H1 (cell line): ENCODE results near the gene GPD1. TPM values are rescaled to one million over a fixed set of nuclear protein-coding genes. Genes with fewer than 3 reads are reported as not detected.

Experiments used
- CTCF ChIA-PET: fragments of 300-600 bp; sonication (Branson Sonifier 250); formaldehyde crosslinking; loops from one replicate; lab custom pipeline; 2021; ENCODE audit not compliant: partially characterized antibody; lab: Charles Lee
- POLR2A ChIA-PET: fragments of 300-600 bp; sonication (Branson Sonifier 250); formaldehyde crosslinking; loops from one replicate; lab custom pipeline; 2021; ENCODE audit warnings: inconsistent platforms; ENCODE audit not compliant: partially characterized antibody; lab: Charles Lee
- DNase-seq, 2 experiments: peaks; one replicate each; pipeline versions ENCODE4 v3.0.0 to v3.0.0-alpha.2; 2010 to 2022; ENCODE audit warnings: low spot score in 2 of 2, low read depth in 1 of 2, mixed read lengths in 1 of 2
- FAIRE-seq: peaks from 2 replicates; lab custom pipeline; 2011; peaks lifted over from hg19 to GRCh38; lab: Jason Lieb, UNC
- H2AFZ ChIP-seq: 2 replicates; pipeline ENCODE4 v1.8.1; 2012; ENCODE audit warnings: low read length, inconsistent platforms
- H2AK5ac ChIP-seq: 2 replicates; pipeline ENCODE4 v1.6.1; 2013; ENCODE audit warnings: low read depth, low read length
- H2BK120ac ChIP-seq: replicated peaks from 2 replicates; pipeline ENCODE3; 2013; ENCODE audit warnings: low read depth, low read length, inconsistent platforms
- H2BK12ac ChIP-seq: 2 replicates; pipeline ENCODE4 v1.6.1; 2013; ENCODE audit warnings: low read depth, low read length
- H2BK15ac ChIP-seq: 2 replicates; pipeline ENCODE4 v1.6.1; 2013; ENCODE audit warnings: low read length
- H2BK20ac ChIP-seq: 2 replicates; pipeline ENCODE4 v1.6.1; 2013; ENCODE audit warnings: low read length
- H2BK5ac ChIP-seq: 2 replicates; pipeline ENCODE4 v1.6.1; 2013; ENCODE audit warnings: low read depth, low read length
- H3K14ac ChIP-seq: 2 replicates; pipeline ENCODE4 v1.6.1; 2013; ENCODE audit warnings: inconsistent platforms; ENCODE audit not compliant: insufficient read length
- H3K18ac ChIP-seq: 2 replicates; pipeline ENCODE4 v1.6.1; 2013; ENCODE audit warnings: low read length; ENCODE audit errors: extremely low read depth
- H3K23ac ChIP-seq: 2 replicates; pipeline ENCODE4 v1.6.1; 2013; ENCODE audit warnings: inconsistent platforms; ENCODE audit not compliant: insufficient read length
- H3K23me2 ChIP-seq: 2 replicates; pipeline ENCODE4 v1.6.1; 2013; ENCODE audit warnings: low read depth, low read length
- H3K27ac ChIP-seq: 2 replicates; pipeline ENCODE4 v1.6.1; 2011; ENCODE audit warnings: low read depth, low read length, inconsistent platforms
- H3K27me3 ChIP-seq, 4 experiments: replicated peaks in 1 of 4; 1 replicate in 1 of 4; 2 replicates in 3 of 4; pipeline versions ENCODE4 v1.6.1 to v1.8.1; 2011 to 2013; ENCODE audit warnings: low read length in 3 of 4, mild to moderate bottlenecking in 3 of 4, inconsistent platforms in 2 of 4, mixed read lengths in 2 of 4, moderate library complexity in 1 of 4; ENCODE audit not compliant: control insufficient read depth in 3 of 4, insufficient read depth in 3 of 4; ENCODE audit errors: extremely low read depth in 1 of 4
- H3K36me3 ChIP-seq, 4 experiments: 2 replicates each; pipeline versions ENCODE4 v1.6.1 to v1.8.1; 2011 to 2013; ENCODE audit warnings: mild to moderate bottlenecking in 4 of 4, low read length in 3 of 4, moderate library complexity in 2 of 4, control low read depth in 1 of 4, inconsistent platforms in 1 of 4; ENCODE audit not compliant: insufficient read depth in 4 of 4, control insufficient read depth in 2 of 4
- H3K4ac ChIP-seq: replicated peaks from 2 replicates; pipeline ENCODE3; 2013; ENCODE audit warnings: low read length, low read depth, mixed read lengths, inconsistent platforms; ENCODE audit not compliant: insufficient read length
- H3K4me1 ChIP-seq, 4 experiments: replicated peaks in 1 of 4; 1 replicate in 1 of 4; 2 replicates in 3 of 4; pipeline versions ENCODE4 v1.6.1 to v1.8.1; 2011 to 2013; ENCODE audit warnings: low read length in 3 of 4, inconsistent platforms in 2 of 4, mixed read lengths in 1 of 4; ENCODE audit not compliant: insufficient read depth in 4 of 4, control insufficient read depth in 3 of 4
- H3K4me2 ChIP-seq, 2 experiments: 2 replicates each; pipeline versions ENCODE4 v1.6.1 to v1.8.1; 2011 to 2013; ENCODE audit warnings: low read depth in 2 of 2, low read length in 2 of 2, control low read depth in 1 of 2, inconsistent platforms in 1 of 2, mild to moderate bottlenecking in 1 of 2; ENCODE audit not compliant: insufficient read depth in 1 of 2
- H3K4me3 ChIP-seq, 4 experiments: fragments of 200-600, 300-600 bp in 1 of 4; sonication (generic), shearing (Covaris generic), sonication (Bioruptor Twin) in 1 of 4; 2 replicates each; pipeline versions ENCODE4 v1.5.1 to v1.8.1; 2011 to 2016; ENCODE audit warnings: low read length in 4 of 4, low read depth in 3 of 4, control low read depth in 2 of 4, inconsistent platforms in 2 of 4, mild to moderate bottlenecking in 2 of 4, mixed read lengths in 1 of 4, moderate library complexity in 1 of 4; ENCODE audit not compliant: insufficient read depth in 2 of 4; ENCODE audit errors: extremely low read depth in 1 of 4
- H3K56ac ChIP-seq: replicated peaks from 2 replicates; pipeline ENCODE3; 2013; ENCODE audit warnings: low read depth, mild to moderate bottlenecking, mixed read lengths, low read length, inconsistent platforms; ENCODE audit not compliant: insufficient read length
- H3K79me1 ChIP-seq: 2 replicates; pipeline ENCODE4 v1.6.1; 2013; ENCODE audit warnings: low read depth, low read length, control low read depth
- H3K79me2 ChIP-seq, 2 experiments: 2 replicates each; pipeline versions ENCODE4 v1.6.1 to v1.8.1; 2012 to 2013; ENCODE audit warnings: low read length in 2 of 2, mild to moderate bottlenecking in 2 of 2, inconsistent platforms in 1 of 2; ENCODE audit not compliant: insufficient read depth in 2 of 2, control insufficient read depth in 1 of 2
- H3K9ac ChIP-seq, 4 experiments: replicated peaks in 1 of 4; 1 replicate in 1 of 4; 2 replicates in 3 of 4; pipeline versions ENCODE4 v1.6.1 to v1.8.1; 2011 to 2013; ENCODE audit warnings: low read depth in 3 of 4, low read length in 3 of 4, control low read depth in 2 of 4, mild to moderate bottlenecking in 2 of 4, moderate library complexity in 2 of 4, inconsistent platforms in 1 of 4; ENCODE audit errors: extremely low read depth in 1 of 4
- H3K9me3 ChIP-seq, 2 experiments: 2 replicates each; pipeline versions ENCODE4 v1.6.1 to v1.8.1; 2012 to 2013; ENCODE audit warnings: mild to moderate bottlenecking in 2 of 2, moderate library complexity in 2 of 2, control low read depth in 1 of 2, inconsistent platforms in 1 of 2, low read depth in 1 of 2, low read length in 1 of 2, mixed read lengths in 1 of 2; ENCODE audit not compliant: insufficient read depth in 2 of 2
- H4K20me1 ChIP-seq, 2 experiments: replicated peaks in 1 of 2; 2 replicates each; pipeline versions ENCODE3 to v1.8.1; 2011 to 2013; ENCODE audit warnings: inconsistent platforms in 2 of 2, low read length in 2 of 2, mild to moderate bottlenecking in 1 of 2; ENCODE audit not compliant: insufficient read depth in 2 of 2, control insufficient read depth in 1 of 2
- H4K5ac ChIP-seq: 2 replicates; pipeline ENCODE4 v1.6.1; 2013; ENCODE audit warnings: low read length, low read depth, mixed read lengths, inconsistent platforms; ENCODE audit not compliant: insufficient read length
- H4K8ac ChIP-seq: 2 replicates; pipeline ENCODE4 v1.8.0; 2013; ENCODE audit warnings: mild to moderate bottlenecking, moderate library complexity, low read length, inconsistent platforms; ENCODE audit not compliant: insufficient read depth; ENCODE audit errors: extremely low read depth
- H4K91ac ChIP-seq: replicated peaks from 2 replicates; pipeline ENCODE3; 2013; ENCODE audit warnings: low read length, mixed read lengths, inconsistent platforms; ENCODE audit not compliant: insufficient read length
- BACH1 ChIP-seq: IDR thresholded peaks from 2 replicates; pipeline ENCODE4 v1.6.1; 2012; ENCODE audit warnings: low read length, improper control_type of control experiment
- BRCA1 ChIP-seq: IDR thresholded peaks from 2 replicates; pipeline ENCODE4 v1.6.1; 2012; ENCODE audit warnings: low read depth, low read length, improper control_type of control experiment
- CHD1 ChIP-seq: IDR thresholded peaks from 2 replicates; pipeline ENCODE4 v1.6.1; 2012; ENCODE audit warnings: low read depth, low read length, improper control_type of control experiment
- GABPA ChIP-seq: IDR thresholded peaks from 2 replicates; pipeline ENCODE4 v1.6.1; 2011; ENCODE audit warnings: mild to moderate bottlenecking, low read length, moderate library complexity, borderline replicate concordance; ENCODE audit not compliant: insufficient read depth
- MAFK ChIP-seq: IDR thresholded peaks from 2 replicates; pipeline ENCODE4 v1.6.1; 2012; ENCODE audit warnings: low read depth, mild to moderate bottlenecking, improper control_type of control experiment, low read length
- MAX ChIP-seq: IDR thresholded peaks from 2 replicates; pipeline ENCODE4 v1.6.1; 2012; ENCODE audit warnings: inconsistent platforms
- SIRT6 ChIP-seq: IDR thresholded peaks from one replicate; pipeline ENCODE4 v1.7.1; 2012; ENCODE audit warnings: low read length, inconsistent platforms
- SP4 ChIP-seq: IDR thresholded peaks from 2 replicates; pipeline ENCODE4 v1.6.1; 2012; ENCODE audit warnings: low read length, inconsistent platforms
- TAF1 ChIP-seq: IDR thresholded peaks from 2 replicates; pipeline ENCODE4 v1.6.1; 2011; ENCODE audit warnings: mild to moderate bottlenecking, low read depth, low read length
- WGBS, 2 experiments: shearing (Covaris generic) in 1 of 2; methylation state at CpG; one replicate each; pipeline versions ENCODE4 v1.1.6 to v1.1.7; 2013 to 2015; ENCODE audit warnings: low lambda C conversion rate in 2 of 2, mixed read lengths in 2 of 2, inconsistent platforms in 1 of 2, low coverage in 1 of 2, missing lambda C conversion rate in 1 of 2; ENCODE audit not compliant: insufficient replicate concordance in 2 of 2, insufficient coverage in 1 of 2, insufficient read length in 1 of 2; ENCODE audit errors: extremely low coverage in 1 of 2, missing lambda C conversion rate in 1 of 2; 5-methylcytosine and 5-hydroxymethylcytosine counted together
- polyA plus RNA-seq, 7 experiments: library from polyadenylated mRNA; depleted of rRNA in 3 of 7; stranded (reverse) in 5 of 7; unstranded in 2 of 7; fragments of >200 nt in 5 of 7; fragments of 200-250 nt in 2 of 7; gene quantifications; 1 replicate in 5 of 7; 2 replicates in 1 of 7; 4 replicates in 1 of 7; pipeline versions ENCODE4 v1.2.1 to v1.2.3, GENCODE V29; 2011 to 2013; ENCODE audit warnings: missing spikeins in 2 of 7, mixed read lengths in 2 of 7
- total RNA-seq: library from RNA; stranded (reverse); fragmentation: NEBNext Ultra II Directional; extraction: Animal tissue kit (Norgen Biotek cat#: 25700); gene quantifications from 2 replicates; pipeline ENCODE4 v1.2.1, GENCODE V29; 2021

Gene GPD1
- total and polyA plus RNA-seq, 2 of the 8 experiments (the other 6 are each of a cell fraction or from before 2014, with no cell fraction given) = 0.45 to 0.74 TPM

DNA sequence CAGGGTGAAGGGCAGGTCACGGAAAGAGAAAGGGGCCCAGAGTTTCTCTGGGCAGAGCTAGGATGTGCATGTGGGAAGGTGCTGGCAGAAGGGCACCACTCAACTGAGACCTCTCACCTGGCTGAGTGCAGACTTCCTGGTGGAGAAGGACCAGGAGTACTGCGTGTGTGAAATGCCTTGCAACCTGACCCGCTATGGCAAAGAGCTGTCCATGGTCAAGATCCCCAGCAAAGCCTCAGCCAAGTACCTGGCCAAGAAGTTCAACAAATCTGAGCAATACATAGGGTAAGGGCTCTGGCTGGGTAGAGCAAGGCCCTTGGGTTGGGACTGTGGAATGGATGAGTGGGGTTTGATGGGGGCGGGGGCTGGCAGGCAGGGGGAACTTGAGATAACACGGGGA lies 24.0 kb upstream of the GPD1 start:
- Histone ChIP-seq H4K20me1 (no peaks in the 10 kb centered on the region), H3K9me3 (no peaks in the 10 kb centered on the region), H2BK12ac (no peak overlapping the region), H3K4me3 (no peak overlapping the region), H3K36me3 (no peaks in the 10 kb centered on the region), H3K79me1 (no peaks in the 10 kb centered on the region), H3K23me2 (peaks cover 3% of the 10 kb centered on the region), H3K23ac (no peak overlapping the region), H2AFZ (no peak overlapping the region), H2BK5ac (no peak overlapping the region), H2BK120ac (no peak overlapping the region), H4K91ac (no peak overlapping the region), H2AK5ac (no peak overlapping the region), H3K14ac (no peak overlapping the region), H2BK20ac (no peak overlapping the region), H2BK15ac (no peak overlapping the region), H3K18ac (no peak overlapping the region), H3K4me1 (peaks cover 0 to 8% (median under 1%) of the 10 kb centered on the region in 4 experiments; a peak in 2 of 7 replicates), H4K8ac (no peak overlapping the region), H3K9ac (no peak overlapping the region), H4K5ac (no peak overlapping the region), H3K56ac (no peak overlapping the region), H3K27me3 (peaks cover 0 to 15% (median 9%) of the 10 kb centered on the region in 4 experiments; a peak in 5 of 7 replicates), H3K4ac (no peak overlapping the region), H3K79me2 (peaks cover 0 to 3% of the 10 kb centered on the region in 2 experiments; a peak in 1 of 4 replicates), H3K4me2 (no peak overlapping the region), H3K27ac (no peak overlapping the region)
- POLR2A ChIA-PET = interaction anchor here (1.6 to 1.7 kb wide), 3 partner anchors 8 to 87 kb away, joined by 4 to 6 read pairs (median 4); partner anchors contain the start of gene CERS5
- no peak for TF ChIP-seq BRCA1
- no peak for TF ChIP-seq MAFK
- no peak for TF ChIP-seq SP4
- no peak for TF ChIP-seq MAX
- no peak for TF ChIP-seq SIRT6
- no peak for TF ChIP-seq GABPA
- no peak for TF ChIP-seq CHD1
- TF ChIP-seq TAF1 = no peak
- no peak for TF ChIP-seq BACH1
- no peak for DNase-seq
- CTCF ChIA-PET = interaction anchor here (0.7 to 27.3 kb wide), 8 partner anchors 9 to 773 kb away, joined by 3 to 625 read pairs (median 4); partner anchors contain the start of genes AQP6, COX14 and GPD1
- 90% methylated on average over 4 of the region's 5 CpGs; no CpG with 5 or more reads in 1 of the 2 experiments for WGBS, 2 experiments
- FAIRE-seq = no peak
